Measurements from ENCODE around the gene PLXNB1. TPM values are rescaled to one million over a fixed set of nuclear protein-coding genes. Genes with fewer than 3 reads are reported as not detected.

PLXNB1 gene
- total and polyA plus RNA-seq, 10 of the 15 experiments (the other 5 are each of a cell fraction or from before 2014, with no cell fraction given): 0.18 to 15.1 (median 5.3) TPM

DNA sequence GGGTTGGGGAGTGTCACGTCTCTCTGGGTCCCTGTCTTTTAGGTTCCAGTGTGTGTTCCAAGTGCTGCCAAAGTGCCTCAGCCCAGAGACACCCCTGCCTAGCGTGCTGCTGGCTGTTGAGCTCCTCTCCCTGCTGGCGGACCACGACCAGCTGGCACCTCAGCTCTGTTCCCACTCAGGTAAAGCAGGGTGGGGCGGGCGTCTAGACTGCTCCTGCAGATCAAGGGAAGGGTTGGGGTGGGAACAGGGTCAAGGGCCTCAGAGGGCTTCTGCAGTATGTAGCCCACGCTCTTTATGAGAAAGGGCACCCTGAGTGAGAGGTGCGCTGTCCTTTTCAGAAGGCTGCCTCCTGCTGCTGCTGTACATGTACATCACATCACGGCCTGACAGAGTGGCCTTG, 33.8 kb upstream of the PLXNB1 start:
- TF ChIP-seq PAX5 (IDR thresholded peaks at IDR 0.05; ENCODE audit: borderline replicate concordance, low read depth, low read length): no peak
- no peak for TF ChIP-seq NR2F1 (conservative IDR thresholded peaks at IDR 0.05)
- TF ChIP-seq, protein P1, sequence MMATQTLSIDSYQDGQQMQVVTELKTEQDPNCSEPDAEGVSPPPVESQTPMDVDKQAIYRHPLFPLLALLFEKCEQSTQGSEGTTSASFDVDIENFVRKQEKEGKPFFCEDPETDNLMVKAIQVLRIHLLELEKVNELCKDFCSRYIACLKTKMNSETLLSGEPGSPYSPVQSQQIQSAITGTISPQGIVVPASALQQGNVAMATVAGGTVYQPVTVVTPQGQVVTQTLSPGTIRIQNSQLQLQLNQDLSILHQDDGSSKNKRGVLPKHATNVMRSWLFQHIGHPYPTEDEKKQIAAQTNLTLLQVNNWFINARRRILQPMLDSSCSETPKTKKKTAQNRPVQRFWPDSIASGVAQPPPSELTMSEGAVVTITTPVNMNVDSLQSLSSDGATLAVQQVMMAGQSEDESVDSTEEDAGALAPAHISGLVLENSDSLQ (IDR thresholded peaks at IDR 0.05): no peak
- no peak for TF ChIP-seq ATF7 (IDR thresholded peaks at IDR 0.05; ENCODE audit: low read depth)
- no peak for TF ChIP-seq YY1 (IDR thresholded peaks at IDR 0.05; ENCODE audit: low read depth, low read length)
- TF ChIP-seq RAD21 (IDR thresholded peaks at IDR 0.05; ENCODE audit: insufficient read depth, low read depth, low read length): no peak
- TF ChIP-seq, protein P2, sequence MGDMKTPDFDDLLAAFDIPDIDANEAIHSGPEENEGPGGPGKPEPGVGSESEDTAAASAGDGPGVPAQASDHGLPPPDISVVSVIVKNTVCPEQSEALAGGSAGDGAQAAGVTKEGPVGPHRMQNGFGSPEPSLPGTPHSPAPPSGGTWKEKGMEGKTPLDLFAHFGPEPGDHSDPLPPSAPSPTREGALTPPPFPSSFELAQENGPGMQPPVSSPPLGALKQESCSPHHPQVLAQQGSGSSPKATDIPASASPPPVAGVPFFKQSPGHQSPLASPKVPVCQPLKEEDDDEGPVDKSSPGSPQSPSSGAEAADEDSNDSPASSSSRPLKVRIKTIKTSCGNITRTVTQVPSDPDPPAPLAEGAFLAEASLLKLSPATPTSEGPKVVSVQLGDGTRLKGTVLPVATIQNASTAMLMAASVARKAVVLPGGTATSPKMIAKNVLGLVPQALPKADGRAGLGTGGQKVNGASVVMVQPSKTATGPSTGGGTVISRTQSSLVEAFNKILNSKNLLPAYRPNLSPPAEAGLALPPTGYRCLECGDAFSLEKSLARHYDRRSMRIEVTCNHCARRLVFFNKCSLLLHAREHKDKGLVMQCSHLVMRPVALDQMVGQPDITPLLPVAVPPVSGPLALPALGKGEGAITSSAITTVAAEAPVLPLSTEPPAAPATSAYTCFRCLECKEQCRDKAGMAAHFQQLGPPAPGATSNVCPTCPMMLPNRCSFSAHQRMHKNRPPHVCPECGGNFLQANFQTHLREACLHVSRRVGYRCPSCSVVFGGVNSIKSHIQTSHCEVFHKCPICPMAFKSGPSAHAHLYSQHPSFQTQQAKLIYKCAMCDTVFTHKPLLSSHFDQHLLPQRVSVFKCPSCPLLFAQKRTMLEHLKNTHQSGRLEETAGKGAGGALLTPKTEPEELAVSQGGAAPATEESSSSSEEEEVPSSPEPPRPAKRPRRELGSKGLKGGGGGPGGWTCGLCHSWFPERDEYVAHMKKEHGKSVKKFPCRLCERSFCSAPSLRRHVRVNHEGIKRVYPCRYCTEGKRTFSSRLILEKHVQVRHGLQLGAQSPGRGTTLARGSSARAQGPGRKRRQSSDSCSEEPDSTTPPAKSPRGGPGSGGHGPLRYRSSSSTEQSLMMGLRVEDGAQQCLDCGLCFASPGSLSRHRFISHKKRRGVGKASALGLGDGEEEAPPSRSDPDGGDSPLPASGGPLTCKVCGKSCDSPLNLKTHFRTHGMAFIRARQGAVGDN (IDR thresholded peaks at IDR 0.05): no peak
- no peak for TF ChIP-seq PML (IDR thresholded peaks at IDR 0.05; ENCODE audit: low read length)
- TF ChIP-seq SIN3A (IDR thresholded peaks at IDR 0.05; ENCODE audit: low read depth, low read length): no peak
- no peak for TF ChIP-seq JUND (IDR thresholded peaks at IDR 0.05; ENCODE audit: low read depth, low read length)
- no peak for TF ChIP-seq CHD4 (IDR thresholded peaks at IDR 0.05)
- no peak for TF ChIP-seq ETV6 (conservative IDR thresholded peaks at IDR 0.05 in 1 of 2, IDR thresholded peaks at IDR 0.05 in 1 of 2; ENCODE audit: borderline replicate concordance in 1 of 2, low read depth in 1 of 2)
- no peak for TF ChIP-seq ZNF217 (IDR thresholded peaks at IDR 0.05)
- TF ChIP-seq ZNF24 (IDR thresholded peaks at IDR 0.05): no peak
- TF ChIP-seq MEF2B (IDR thresholded peaks at IDR 0.05; ENCODE audit: partially characterized antibody, poor library complexity, severe bottlenecking): no peak
- TF ChIP-seq STAT3 (IDR thresholded peaks at IDR 0.05; ENCODE audit: low read depth, low read length): no peak
- no peak for TF ChIP-seq NBN (IDR thresholded peaks at IDR 0.05)
- no peak for TF ChIP-seq FOS (IDR thresholded peaks at IDR 0.05; ENCODE audit: borderline replicate concordance, extremely low read depth, insufficient read length)
- Histone ChIP-seq H3K4me2 (ENCODE audit: control insufficient read depth, insufficient read depth) (no peak overlapping the region), H3K9ac (ENCODE audit: control insufficient read depth, insufficient read depth, low read length) (no peak overlapping the region), H3K27me3 (replicated peaks in 1 of 2; ENCODE audit: control insufficient read depth in 2 of 2, insufficient read depth in 2 of 2, low read length in 1 of 2) (no peaks in the 10 kb centered on the region), H3K36me3 (ENCODE audit: control insufficient read depth in 2 of 2, insufficient read depth in 2 of 2, low read length in 1 of 2) (peaks cover 17 to 21% of the 10 kb centered on the region in 2 experiments), H3K27ac (ENCODE audit: control insufficient read depth, insufficient read depth) (no peak overlapping the region), H2AFZ (ENCODE audit: control insufficient read depth, low read depth, low read length) (no peak overlapping the region), H3K4me1 (ENCODE audit: control insufficient read depth, insufficient read depth, low read length) (peaks cover 28% of the 10 kb centered on the region), H4K20me1 (ENCODE audit: control insufficient read depth, insufficient read depth) (no peaks in the 10 kb centered on the region), H3K4me3 (no peak overlapping the region), H3K79me2 (ENCODE audit: control insufficient read depth, insufficient read depth, low read length) (peaks cover 32% of the 10 kb centered on the region), H3K9me3 (replicated peaks; ENCODE audit: control insufficient read depth, insufficient read depth, low read length) (no peaks in the 10 kb centered on the region)
- 82% methylated on average over 9 of the region's 9 CpGs for WGBS (ENCODE audit: insufficient coverage, insufficient replicate concordance, low lambda C conversion rate, missing lambda C conversion rate)
- RAD21 ChIA-PET (ENCODE audit: unreplicated experiment): interaction anchor here (1.1 kb wide), 1 partner anchor 52 kb away, joined by 4 read pairs; no protein-coding TSS in a partner anchor
- in situ Hi-C loops (cut with MboI) (no loop called here), intact Hi-C loops (cut with micrococcal nuclease; ENCODE audit: unreplicated experiment) (no loop called here)
- DNase-seq (ENCODE audit: low read depth, low spot score) (no peak), FAIRE-seq (no peak), ATAC-seq (no peak)
- BruUV-seq (replicated peaks): no TSS peak
- CTCF ChIA-PET: interaction anchor here (0.7 to 6.1 kb wide), 7 partner anchors 17 to 172 kb away, joined by 3 to 58 read pairs (median 4); partner anchors contain the start of genes ATRIP and SLC26A6
- SMC1A ChIA-PET (ENCODE audit: uncharacterized antibody, unreplicated experiment): interaction anchor here (1.2 to 1.5 kb wide), 2 partner anchors 12 to 27 kb away, joined by 3 to 6 read pairs; no protein-coding TSS in a partner anchor
- POLR2A ChIA-PET: interaction anchor here (0.6 to 2.1 kb wide), 2 partner anchors 10 to 30 kb away, joined by 5 to 9 read pairs; no protein-coding TSS in a partner anchor
